ENCODE results near the gene ACSS3. TPM values are rescaled to one million over a fixed set of nuclear protein-coding genes. Genes with fewer than 3 reads are reported as not detected.

The ACSS3 gene
- total RNA-seq, 6 experiments from 2014 or later = 39.7 to 112 (median 56.5) TPM

DNA sequence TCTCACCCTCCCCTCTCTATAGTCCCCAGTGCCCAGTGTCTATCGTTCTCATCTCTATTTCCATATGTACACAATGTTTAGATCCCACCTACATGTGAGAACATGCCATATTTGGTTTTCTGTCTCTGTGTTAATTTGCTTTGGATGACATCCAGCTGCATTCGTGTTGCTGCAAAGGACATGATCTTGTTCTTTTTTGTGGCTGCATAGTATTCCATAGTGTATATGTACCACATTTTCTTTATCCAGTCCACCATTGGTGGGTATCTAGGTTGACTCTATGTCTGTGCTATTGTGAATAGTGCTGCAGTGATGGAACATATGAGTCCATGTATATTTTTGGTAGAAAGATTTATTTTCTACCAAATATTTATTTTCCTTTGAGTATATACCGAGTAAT is 45.7 kb downstream of the ACSS3 start:
- H3K36me3 ChIP-seq = peaks cover 0 to 2% (median 0%) of the 10 kb centered on the region in 4 donors
- no peak overlapping the region for H3K27ac ChIP-seq
- ATAC-seq = no peak
- H3K4me3 ChIP-seq = no peak overlapping the region
- no peak for DNase-seq
- TF ChIP-seq, protein P1, sequence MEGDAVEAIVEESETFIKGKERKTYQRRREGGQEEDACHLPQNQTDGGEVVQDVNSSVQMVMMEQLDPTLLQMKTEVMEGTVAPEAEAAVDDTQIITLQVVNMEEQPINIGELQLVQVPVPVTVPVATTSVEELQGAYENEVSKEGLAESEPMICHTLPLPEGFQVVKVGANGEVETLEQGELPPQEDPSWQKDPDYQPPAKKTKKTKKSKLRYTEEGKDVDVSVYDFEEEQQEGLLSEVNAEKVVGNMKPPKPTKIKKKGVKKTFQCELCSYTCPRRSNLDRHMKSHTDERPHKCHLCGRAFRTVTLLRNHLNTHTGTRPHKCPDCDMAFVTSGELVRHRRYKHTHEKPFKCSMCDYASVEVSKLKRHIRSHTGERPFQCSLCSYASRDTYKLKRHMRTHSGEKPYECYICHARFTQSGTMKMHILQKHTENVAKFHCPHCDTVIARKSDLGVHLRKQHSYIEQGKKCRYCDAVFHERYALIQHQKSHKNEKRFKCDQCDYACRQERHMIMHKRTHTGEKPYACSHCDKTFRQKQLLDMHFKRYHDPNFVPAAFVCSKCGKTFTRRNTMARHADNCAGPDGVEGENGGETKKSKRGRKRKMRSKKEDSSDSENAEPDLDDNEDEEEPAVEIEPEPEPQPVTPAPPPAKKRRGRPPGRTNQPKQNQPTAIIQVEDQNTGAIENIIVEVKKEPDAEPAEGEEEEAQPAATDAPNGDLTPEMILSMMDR (IDR thresholded peaks at IDR 0.05) = no peak
- TF ChIP-seq POLR2A (IDR thresholded peaks at IDR 0.05) = no peak
- H3K27me3 ChIP-seq = no peaks in the 10 kb centered on the region
- 66% methylated on average over 3 of the region's 3 CpGs for WGBS (ENCODE audit: insufficient coverage, low coverage, low lambda C conversion rate, missing lambda C conversion rate)
- intact Hi-C loops (cut with DNase I) = no loop called here
- no peaks in the 10 kb centered on the region for H3K9me3 ChIP-seq
- H3K4me1 ChIP-seq = peaks cover 0 to 19% (median 0%) of the 10 kb centered on the region in 4 donors

- peaks cover 0 to 2% (median 0%) of the 10 kb centered on the region in 4 donors for H3K36me3 ChIP-seq
- TF ChIP-seq POLR2A (IDR thresholded peaks at IDR 0.05) = no peak
- TF ChIP-seq, protein P1 (IDR thresholded peaks at IDR 0.05) = no peak
- no peak overlapping the region for H3K27ac ChIP-seq
- DNase-seq (no peak), ATAC-seq (no peak)
- peaks cover 0 to 21% (median 0%) of the 10 kb centered on the region in 4 donors for H3K4me1 ChIP-seq
- H3K9me3 ChIP-seq = no peaks in the 10 kb centered on the region
- 79% methylated on average over 8 of the region's 8 CpGs for WGBS (ENCODE audit: insufficient coverage, low coverage, low lambda C conversion rate, missing lambda C conversion rate)
- H3K4me3 ChIP-seq = no peak overlapping the region
- H3K27me3 ChIP-seq = no peaks in the 10 kb centered on the region
- intact Hi-C loops (cut with DNase I) = no loop called here
Observed at GRCh38 chr12:81125691-81126090, 47.8 kb downstream of the ACSS3 start.

GRCh38 chr12:81128930-81129554 is 51.2 kb downstream of the ACSS3 start:
- peak overlapping the region in 1 of 3 donors; percentile 2 for H3K27ac ChIP-seq
- intact Hi-C loops (cut with DNase I) = no loop called here
- peak; percentile 98 to 100 (median 99) for ATAC-seq
- no peaks in the 10 kb centered on the region for H3K27me3 ChIP-seq
- TF ChIP-seq, protein P1 (IDR thresholded peaks at IDR 0.05) = peak; percentile 78 to 86 (median 81)
- no peak for TF ChIP-seq POLR2A (IDR thresholded peaks at IDR 0.05)
- 0% methylated on average over 2 of the region's 2 CpGs for WGBS (ENCODE audit: insufficient coverage, low coverage, low lambda C conversion rate, missing lambda C conversion rate)
- H3K36me3 ChIP-seq = peaks cover 0 to 2% (median 0%) of the 10 kb centered on the region in 4 donors
- H3K9me3 ChIP-seq = no peaks in the 10 kb centered on the region
- H3K4me1 ChIP-seq = peaks cover 0 to 11% (median 0%) of the 10 kb centered on the region in 4 donors
- peak in 1 of 3 donors; percentile 46 for DNase-seq
- H3K4me3 ChIP-seq = no peak overlapping the region

DNA sequence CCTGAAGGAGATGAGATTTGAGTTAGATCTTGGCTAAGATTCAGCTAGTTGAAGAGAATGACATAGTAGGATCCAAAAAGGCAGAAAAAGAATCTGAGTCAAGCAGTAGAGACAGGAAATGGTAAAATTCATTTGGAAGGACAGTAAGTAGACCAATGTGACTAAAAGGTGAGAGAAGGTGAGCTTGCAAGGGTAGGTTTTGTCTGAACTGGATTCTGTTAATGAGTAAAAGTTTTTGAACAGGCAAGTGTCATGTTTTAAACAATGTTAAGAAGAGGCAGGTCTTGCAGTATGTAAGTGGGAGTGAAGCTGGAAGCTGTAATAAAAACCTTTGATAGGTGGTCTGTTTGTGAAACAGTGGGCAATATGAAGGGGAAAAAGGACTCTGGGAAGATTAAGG is 58.6 kb downstream of the ACSS3 start:
- peak in 3 of 4 donors; percentile 12 to 42 (median 41) for ATAC-seq
- H3K27me3 ChIP-seq = no peaks in the 10 kb centered on the region
- H3K4me1 ChIP-seq = peaks cover 0 to 20% (median 4%) of the 10 kb centered on the region in 4 donors
- intact Hi-C loops (cut with DNase I) = no loop called here
- H3K4me3 ChIP-seq = no peak overlapping the region
- DNase-seq = no peak
- no peak overlapping the region for H3K27ac ChIP-seq
- no peaks in the 10 kb centered on the region for H3K9me3 ChIP-seq
- TF ChIP-seq, protein P1 (IDR thresholded peaks at IDR 0.05) = no peak
- TF ChIP-seq POLR2A (IDR thresholded peaks at IDR 0.05) = no peak
- no peaks in the 10 kb centered on the region for H3K36me3 ChIP-seq
